ENCODE measurements around the gene PIAS3. TPM values are rescaled to one million over a fixed set of nuclear protein-coding genes. Genes with fewer than 3 reads are reported as not detected.

PIAS3 gene
- total RNA-seq (5.1 and 8.9 TPM in 2 replicates), polyA plus RNA-seq (22.9 and 29.3 TPM in 2 replicates), polyA minus RNA-seq (ENCODE audit: low replicate concordance) (44.6 and 67.5 TPM in 2 replicates)
- polyA plus RNA-seq (2012) = 34.9 and 43.2 TPM in 2 replicates

DNA sequence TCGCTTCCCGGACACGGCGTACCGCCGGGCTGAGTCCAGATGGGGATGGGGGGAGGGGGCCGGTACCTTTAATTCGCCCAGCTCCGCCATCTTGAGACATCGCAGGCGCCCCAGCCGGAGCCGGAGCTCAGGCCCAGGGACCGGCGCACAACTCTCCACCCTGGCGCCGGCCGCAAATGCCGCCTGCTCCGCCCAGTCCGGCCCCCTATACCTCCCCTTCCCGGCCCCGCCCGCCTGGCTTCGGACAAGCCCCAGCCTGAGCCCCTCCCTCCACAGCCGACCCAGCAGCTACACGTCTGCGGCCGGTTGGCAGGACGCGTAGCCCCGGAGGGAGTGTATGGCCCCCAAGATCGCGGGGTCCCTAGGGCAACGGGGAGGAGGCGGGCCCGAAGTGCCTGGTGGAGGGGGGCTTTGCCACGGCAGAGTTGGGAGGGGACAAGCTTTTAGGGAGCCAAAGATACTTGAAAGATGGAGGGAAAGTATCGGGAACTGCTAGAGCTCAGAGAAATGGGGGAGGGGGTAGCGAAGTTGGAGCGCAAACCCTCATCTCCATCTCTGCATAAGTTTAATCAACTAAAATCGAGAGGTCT, at the start of gene PIAS3:
PIAS3 (minus strand) TSS at position 181 of the 590 bp plus-strand sequence; CDS start at position 90, 91 bp downstream.
- Histone ChIP-seq H2AFZ (ENCODE audit: low read length) (peak within 1 kb of the TSS; percentile 99), H3K9ac (ENCODE audit: insufficient read depth, low read length) (peak within 1 kb of the TSS; percentile 70), H3K36me3 (ENCODE audit: control insufficient read depth, insufficient read depth, low read length) (peaks cover 10% of the 10 kb centered on the region), H3K79me2 (ENCODE audit: control insufficient read depth, insufficient read depth, low read length) (peaks cover 17% of the 10 kb centered on the region), H3K4me2 (ENCODE audit: extremely low read depth, insufficient read depth, low read length) (peak within 1 kb of the TSS; percentile 90), H3K27ac (ENCODE audit: insufficient read depth, low read length) (peak within 1 kb of the TSS; percentile 74), H3K4me1 (ENCODE audit: control insufficient read depth, extremely low read depth, insufficient read depth, low read length) (peaks cover 8% of the 10 kb centered on the region), H4K20me1 (ENCODE audit: control insufficient read depth, extremely low read depth, insufficient read depth, low read length) (no peaks in the 10 kb centered on the region), H3K4me3 (replicated peaks in 1 of 4; ENCODE audit: control extremely low read depth in 1 of 4, insufficient read depth in 1 of 4, low read depth in 3 of 4, low read length in 4 of 4) (peak within 1 kb of the TSS; percentile 79 to 99 (median 96)), H3K27me3 (ENCODE audit: control insufficient read depth, insufficient read depth, low read length) (no peaks in the 10 kb centered on the region), H3K9me3 (ENCODE audit: control insufficient read depth, insufficient read depth, low read depth, low read length) (no peaks in the 10 kb centered on the region)
- peak; percentile 92 to 97 for DNase-seq (ENCODE audit: low read depth in 2 of 2)
- TF ChIP-seq EZH2 (IDR thresholded peaks at IDR 0.05; ENCODE audit: low read length, missing control alignments) = no peak
- TF ChIP-seq, protein P1, sequence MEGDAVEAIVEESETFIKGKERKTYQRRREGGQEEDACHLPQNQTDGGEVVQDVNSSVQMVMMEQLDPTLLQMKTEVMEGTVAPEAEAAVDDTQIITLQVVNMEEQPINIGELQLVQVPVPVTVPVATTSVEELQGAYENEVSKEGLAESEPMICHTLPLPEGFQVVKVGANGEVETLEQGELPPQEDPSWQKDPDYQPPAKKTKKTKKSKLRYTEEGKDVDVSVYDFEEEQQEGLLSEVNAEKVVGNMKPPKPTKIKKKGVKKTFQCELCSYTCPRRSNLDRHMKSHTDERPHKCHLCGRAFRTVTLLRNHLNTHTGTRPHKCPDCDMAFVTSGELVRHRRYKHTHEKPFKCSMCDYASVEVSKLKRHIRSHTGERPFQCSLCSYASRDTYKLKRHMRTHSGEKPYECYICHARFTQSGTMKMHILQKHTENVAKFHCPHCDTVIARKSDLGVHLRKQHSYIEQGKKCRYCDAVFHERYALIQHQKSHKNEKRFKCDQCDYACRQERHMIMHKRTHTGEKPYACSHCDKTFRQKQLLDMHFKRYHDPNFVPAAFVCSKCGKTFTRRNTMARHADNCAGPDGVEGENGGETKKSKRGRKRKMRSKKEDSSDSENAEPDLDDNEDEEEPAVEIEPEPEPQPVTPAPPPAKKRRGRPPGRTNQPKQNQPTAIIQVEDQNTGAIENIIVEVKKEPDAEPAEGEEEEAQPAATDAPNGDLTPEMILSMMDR (conservative IDR thresholded peaks at IDR 0.05 in 1 of 2, IDR thresholded peaks at IDR 0.05 in 1 of 2; ENCODE audit: low read depth in 1 of 2, low read length in 2 of 2) = no peak

DNA sequence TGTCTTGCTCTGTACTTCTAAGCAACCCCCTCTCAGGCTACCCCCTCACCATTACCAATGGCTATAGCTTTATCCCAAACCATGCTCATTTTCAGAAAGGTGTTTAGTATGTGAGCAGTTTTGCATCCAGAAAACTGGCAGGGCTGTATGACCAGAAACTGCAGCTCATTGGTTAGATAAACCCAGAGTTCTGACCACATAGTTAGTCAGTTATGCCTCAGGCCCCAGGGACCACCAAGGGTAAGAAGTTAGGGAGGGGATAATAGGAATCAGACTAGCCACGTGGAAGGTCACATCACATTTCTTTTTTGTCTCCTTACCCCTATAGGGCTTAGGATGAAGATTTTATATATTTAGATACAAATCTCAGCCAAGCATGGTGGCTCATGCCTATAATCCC, 49.8 kb upstream of the PIAS3 start:
- peaks cover 8% of the 10 kb centered on the region for H3K4me1 ChIP-seq (ENCODE audit: control insufficient read depth, extremely low read depth, insufficient read depth, low read length)
- no peak overlapping the region for H2AFZ ChIP-seq (ENCODE audit: low read length)
- H3K27me3 ChIP-seq (ENCODE audit: control insufficient read depth, insufficient read depth, low read length) = no peaks in the 10 kb centered on the region
- no peak for TF ChIP-seq EZH2 (IDR thresholded peaks at IDR 0.05; ENCODE audit: low read length, missing control alignments)
- TF ChIP-seq, protein P1 (conservative IDR thresholded peaks at IDR 0.05 in 1 of 2, IDR thresholded peaks at IDR 0.05 in 1 of 2; ENCODE audit: low read depth in 1 of 2, low read length in 2 of 2) = no peak
- peak in 1 of 2 donors; percentile 27 for DNase-seq (ENCODE audit: low read depth in 2 of 2)
- peaks cover 9% of the 10 kb centered on the region for H3K36me3 ChIP-seq (ENCODE audit: control insufficient read depth, insufficient read depth, low read length)
- H3K4me2 ChIP-seq (ENCODE audit: extremely low read depth, insufficient read depth, low read length) = peak overlapping the region; percentile 46
- no peak overlapping the region for H3K27ac ChIP-seq (ENCODE audit: insufficient read depth, low read length)
- no peaks in the 10 kb centered on the region for H4K20me1 ChIP-seq (ENCODE audit: control insufficient read depth, extremely low read depth, insufficient read depth, low read length)
- H3K9me3 ChIP-seq (ENCODE audit: control insufficient read depth, insufficient read depth, low read depth, low read length) = no peaks in the 10 kb centered on the region
- H3K9ac ChIP-seq (ENCODE audit: insufficient read depth, low read length) = no peak overlapping the region
- no peaks in the 10 kb centered on the region for H3K79me2 ChIP-seq (ENCODE audit: control insufficient read depth, insufficient read depth, low read length)
- H3K4me3 ChIP-seq (replicated peaks in 1 of 4; ENCODE audit: control extremely low read depth in 1 of 4, insufficient read depth in 1 of 4, low read depth in 3 of 4, low read length in 4 of 4) = peak overlapping the region in 1 of 4 experiments; percentile 26

DNA sequence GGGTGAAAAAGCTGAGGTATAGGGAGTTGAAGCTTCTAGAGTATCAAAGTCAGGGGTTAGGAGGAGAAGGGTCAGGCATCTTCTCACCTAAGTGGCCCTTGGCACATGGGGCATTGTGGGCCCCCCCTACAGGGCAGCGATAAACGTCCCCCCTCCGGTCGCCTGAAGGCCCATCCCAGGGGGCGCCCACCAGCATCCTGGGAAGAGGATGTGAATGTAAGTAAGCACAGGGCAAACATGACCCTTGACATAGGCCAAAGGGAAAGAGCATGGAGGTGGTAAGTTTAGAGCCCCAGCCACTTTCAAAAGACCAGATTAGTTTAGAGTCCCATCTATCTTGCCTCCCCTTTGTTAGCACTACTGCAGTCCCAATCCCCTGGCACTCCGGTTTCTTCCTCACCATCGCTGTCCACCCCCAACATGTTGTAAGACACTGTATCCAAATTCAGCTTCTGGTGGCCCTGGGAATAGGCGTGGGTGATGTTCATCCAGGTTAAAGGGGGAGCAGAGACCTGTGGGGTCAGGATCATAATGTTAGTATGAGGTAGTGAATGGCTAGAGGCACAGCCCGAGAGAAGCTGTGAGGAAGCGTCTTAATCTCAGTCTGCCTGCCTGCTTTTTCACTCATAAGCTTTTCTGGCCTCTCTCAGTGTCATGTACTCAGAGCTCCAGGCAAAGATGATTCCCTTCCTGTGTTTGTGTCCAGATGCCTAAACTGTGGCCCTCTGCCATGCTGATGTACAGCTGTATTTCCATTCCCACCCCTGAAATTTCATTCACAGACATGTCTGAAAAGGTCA, 48.3 kb upstream of the PIAS3 start:
- H2AFZ ChIP-seq (ENCODE audit: low read length) = peak overlapping the region; percentile 66
- no peaks in the 10 kb centered on the region for H4K20me1 ChIP-seq (ENCODE audit: control insufficient read depth, extremely low read depth, insufficient read depth, low read length)
- peaks cover 6% of the 10 kb centered on the region for H3K36me3 ChIP-seq (ENCODE audit: control insufficient read depth, insufficient read depth, low read length)
- no peak for DNase-seq (ENCODE audit: low read depth in 2 of 2)
- H3K9me3 ChIP-seq (ENCODE audit: control insufficient read depth, insufficient read depth, low read depth, low read length) = no peaks in the 10 kb centered on the region
- no peak overlapping the region for H3K4me2 ChIP-seq (ENCODE audit: extremely low read depth, insufficient read depth, low read length)
- no peaks in the 10 kb centered on the region for H3K79me2 ChIP-seq (ENCODE audit: control insufficient read depth, insufficient read depth, low read length)
- H3K9ac ChIP-seq (ENCODE audit: insufficient read depth, low read length) = no peak overlapping the region
- no peak for TF ChIP-seq EZH2 (IDR thresholded peaks at IDR 0.05; ENCODE audit: low read length, missing control alignments)
- TF ChIP-seq, protein P1 (conservative IDR thresholded peaks at IDR 0.05 in 1 of 2, IDR thresholded peaks at IDR 0.05 in 1 of 2; ENCODE audit: low read depth in 1 of 2, low read length in 2 of 2) = no peak
- H3K27ac ChIP-seq (ENCODE audit: insufficient read depth, low read length) = no peak overlapping the region
- no peak overlapping the region for H3K4me3 ChIP-seq (replicated peaks in 1 of 4; ENCODE audit: control extremely low read depth in 1 of 4, insufficient read depth in 1 of 4, low read depth in 3 of 4, low read length in 4 of 4)
- no peaks in the 10 kb centered on the region for H3K27me3 ChIP-seq (ENCODE audit: control insufficient read depth, insufficient read depth, low read length)
- H3K4me1 ChIP-seq (ENCODE audit: control insufficient read depth, extremely low read depth, insufficient read depth, low read length) = peaks cover 8% of the 10 kb centered on the region

Data from fibroblast of lung (primary cell).